Renal pelvis (tissue), 4 donors: ENCODE measurements around the gene EFNB3. TPM values are rescaled to one million over a fixed set of nuclear protein-coding genes. Genes with fewer than 3 reads are reported as not detected.

Experiments used
- DNase-seq: peaks from one replicate; pipeline ENCODE4 v3.0.0-alpha.2; 2013
- polyA plus RNA-seq, 3 donors: library from polyadenylated mRNA; unstranded; fragments of 120-200 nt; gene quantifications; one replicate each; pipeline ENCODE4 v1.2.1, GENCODE V29; 2013; ENCODE audit not compliant: insufficient read length in 3 of 3

Gene EFNB3
- polyA plus RNA-seq, 3 donors, result 21.3 to 29.1 (median 23.8) TPM

DNA sequence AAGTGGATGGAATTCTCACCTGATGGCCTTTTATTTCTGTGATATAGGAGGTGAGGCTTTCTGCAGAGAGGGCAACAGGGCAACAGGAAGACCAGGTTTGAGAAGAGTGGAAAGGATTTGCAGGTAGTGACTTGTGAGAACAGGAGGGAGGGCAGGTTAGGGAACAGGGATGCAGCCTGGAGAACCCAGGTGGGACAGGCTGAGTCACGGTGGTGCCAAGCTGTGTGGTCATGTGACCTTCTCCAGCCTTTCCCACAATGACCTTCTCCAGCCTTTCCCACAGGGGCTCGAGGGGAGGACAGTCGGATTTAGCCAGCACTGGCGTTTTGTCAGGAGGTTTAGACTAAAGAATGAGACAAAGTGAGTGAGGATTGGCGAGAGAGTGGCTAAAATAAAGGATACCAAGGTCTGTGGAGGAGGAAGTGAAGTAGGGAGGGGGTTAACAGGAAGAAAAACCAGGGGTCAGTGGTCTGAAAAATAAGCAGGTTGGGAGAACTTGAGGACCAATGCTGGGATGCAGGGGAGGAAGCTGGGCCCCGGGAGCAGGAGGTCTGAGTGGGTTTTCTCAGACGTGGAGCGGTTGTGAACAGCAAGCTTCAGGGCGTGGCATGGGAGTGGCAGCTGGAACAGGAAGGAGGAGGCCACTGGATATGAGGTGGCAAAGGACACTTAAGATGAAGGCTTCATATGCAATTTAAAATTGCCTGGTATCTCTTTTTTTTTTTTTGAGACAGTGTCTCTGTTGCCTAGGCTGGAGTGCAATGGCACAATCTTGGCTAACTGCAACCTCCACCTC lies 50.3 kb downstream of the EFNB3 start:
- DNase-seq, result no peak

- DNase-seq, result no peak
Observed at GRCh38 chr17:7756968-7757367, 52.0 kb downstream of the EFNB3 start.

Other genes with a start within 250 kb of the EFNB3 start
- 10 to 100 TPM; 40.8 to 49.5 (median 47.1) TPM for gene ZBTB4, start 225.6 kb upstream of the EFNB3 start, polyA plus RNA-seq
- gene SLC35G6, start 223.8 kb upstream of the EFNB3 start, polyA plus RNA-seq, result under 1 TPM; 0.20 to 0.67 (median 0.52) TPM
- 100 to 1,000 TPM; 142 to 149 (median 143) TPM for gene POLR2A, start 220.8 kb upstream of the EFNB3 start, polyA plus RNA-seq
- 10 to 100 TPM; 25.7 to 30.1 (median 28.2) TPM for gene TNFSF12, start 156.1 kb upstream of the EFNB3 start, polyA plus RNA-seq
- 10 to 100 TPM; 12.8 to 18.2 (median 13.5) TPM for gene TNFSF13, start 146.5 kb upstream of the EFNB3 start, polyA plus RNA-seq
- gene SENP3, start 143.3 kb upstream of the EFNB3 start, polyA plus RNA-seq, result 10 to 100 TPM; 61.2 to 77.8 (median 73.5) TPM
- gene CD68, start 125.6 kb upstream of the EFNB3 start, polyA plus RNA-seq, result 10 to 100 TPM; 58.8 to 76.9 (median 62.4) TPM
- gene MPDU1, start 121.3 kb upstream of the EFNB3 start, polyA plus RNA-seq, result 100 to 1,000 TPM; 106 to 126 (median 123) TPM
- gene SOX15, start 115.1 kb upstream of the EFNB3 start, polyA plus RNA-seq, result 1 to 10 TPM; 3.7 to 4.9 (median 3.8) TPM
- 10 to 100 TPM; 48.9 to 54.0 (median 52.3) TPM for gene FXR2, start 90.3 kb upstream of the EFNB3 start, polyA plus RNA-seq
- 100 to 1,000 TPM; 145 to 161 (median 161) TPM for gene SAT2, start 77.4 kb upstream of the EFNB3 start, polyA plus RNA-seq
- 1 to 10 TPM; 4.6 to 7.3 (median 6.4) TPM for gene SHBG, start 75.1 kb upstream of the EFNB3 start, polyA plus RNA-seq
- 10 to 100 TPM; 18.1 to 24.2 (median 21.5) TPM for gene ATP1B2, start 54.3 kb upstream of the EFNB3 start, polyA plus RNA-seq
- 10 to 100 TPM; 68.2 to 79.1 (median 74.8) TPM for gene TP53, start 17.7 kb upstream of the EFNB3 start, polyA plus RNA-seq
- 10 to 100 TPM; 15.3 to 21.3 (median 17.0) TPM for gene WRAP53, start 16.7 kb upstream of the EFNB3 start, polyA plus RNA-seq
- gene DNAH2, start 12.5 kb downstream of the EFNB3 start, polyA plus RNA-seq, result under 1 TPM; 0.24 to 0.67 (median 0.34) TPM
- gene KDM6B, start 129.0 kb downstream of the EFNB3 start, polyA plus RNA-seq, result 10 to 100 TPM; 26.2 to 32.3 (median 28.8) TPM
- 10 to 100 TPM; 25.9 to 32.4 (median 26.0) TPM for gene TMEM88, start 149.9 kb downstream of the EFNB3 start, polyA plus RNA-seq
- 100 to 1,000 TPM in 2 of 3 donors, 10 to 100 TPM in 1; 94.2 to 137 (median 104) TPM for gene NAA38, start 152.4 kb downstream of the EFNB3 start, polyA plus RNA-seq
- 10 to 100 TPM; 23.6 to 36.3 (median 27.2) TPM for gene CYB5D1, start 152.8 kb downstream of the EFNB3 start, polyA plus RNA-seq
- 100 to 1,000 TPM; 181 to 204 (median 186) TPM for gene CHD3, start 183.6 kb downstream of the EFNB3 start, polyA plus RNA-seq
- 1 to 10 TPM; 3.5 to 4.7 (median 4.5) TPM for gene RNF227, start 211.1 kb downstream of the EFNB3 start, polyA plus RNA-seq
- 10 to 100 TPM; 10.6 to 13.0 (median 11.4) TPM for gene KCNAB3, start 224.7 kb downstream of the EFNB3 start, polyA plus RNA-seq
- gene TRAPPC1, start 226.7 kb downstream of the EFNB3 start, polyA plus RNA-seq, result 100 to 1,000 TPM; 131 to 158 (median 133) TPM
- gene CNTROB, start 227.0 kb downstream of the EFNB3 start, polyA plus RNA-seq, result 10 to 100 TPM; 52.0 to 69.0 (median 65.7) TPM